Panc1 (cell line): ENCODE results near the gene WRAP73.

ENCODE experiments used
- POLR2AphosphoS5 ChIP-seq: IDR thresholded peaks from 2 replicates; pipeline ENCODE4 v1.6.1; 2012; ENCODE audit warnings: mild to moderate bottlenecking, low read depth, low read length, moderate library complexity
- TF ChIP-seq, protein P1 (sequence below): fragments of 450-650 bp; IDR thresholded peaks from 2 replicates; pipeline ENCODE4 v1.5.1; 2017; ENCODE audit warnings: mild to moderate bottlenecking
- TF ChIP-seq, protein P2 (sequence below), 2 experiments: IDR thresholded peaks; 2 replicates each; pipeline ENCODE4 v1.6.1; 2011 to 2012; ENCODE audit warnings: low read depth in 2 of 2, control low read depth in 1 of 2, low read length in 1 of 2, mild to moderate bottlenecking in 1 of 2, moderate library complexity in 1 of 2; ENCODE audit not compliant: insufficient read depth in 1 of 2

DNA sequence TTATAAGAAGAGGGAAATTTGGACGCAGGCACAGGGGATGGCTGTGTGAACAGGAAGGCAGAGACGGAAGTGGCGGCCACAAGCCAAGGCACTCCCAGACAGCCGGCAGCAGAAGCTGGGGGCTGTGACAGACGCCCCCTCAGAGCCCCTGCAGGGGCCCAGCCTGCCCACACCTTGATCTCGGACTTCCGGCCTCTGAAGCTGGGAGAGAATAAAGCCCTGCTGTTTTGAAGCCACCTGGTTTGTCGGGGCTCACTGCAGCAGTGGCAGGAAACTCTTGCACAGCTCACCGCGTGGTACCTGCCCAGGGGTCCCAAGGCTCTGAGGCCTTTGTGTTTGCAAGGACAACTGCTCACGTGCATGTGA, 52.3 kb downstream of the WRAP73 start:
- TF ChIP-seq, protein P1, sequence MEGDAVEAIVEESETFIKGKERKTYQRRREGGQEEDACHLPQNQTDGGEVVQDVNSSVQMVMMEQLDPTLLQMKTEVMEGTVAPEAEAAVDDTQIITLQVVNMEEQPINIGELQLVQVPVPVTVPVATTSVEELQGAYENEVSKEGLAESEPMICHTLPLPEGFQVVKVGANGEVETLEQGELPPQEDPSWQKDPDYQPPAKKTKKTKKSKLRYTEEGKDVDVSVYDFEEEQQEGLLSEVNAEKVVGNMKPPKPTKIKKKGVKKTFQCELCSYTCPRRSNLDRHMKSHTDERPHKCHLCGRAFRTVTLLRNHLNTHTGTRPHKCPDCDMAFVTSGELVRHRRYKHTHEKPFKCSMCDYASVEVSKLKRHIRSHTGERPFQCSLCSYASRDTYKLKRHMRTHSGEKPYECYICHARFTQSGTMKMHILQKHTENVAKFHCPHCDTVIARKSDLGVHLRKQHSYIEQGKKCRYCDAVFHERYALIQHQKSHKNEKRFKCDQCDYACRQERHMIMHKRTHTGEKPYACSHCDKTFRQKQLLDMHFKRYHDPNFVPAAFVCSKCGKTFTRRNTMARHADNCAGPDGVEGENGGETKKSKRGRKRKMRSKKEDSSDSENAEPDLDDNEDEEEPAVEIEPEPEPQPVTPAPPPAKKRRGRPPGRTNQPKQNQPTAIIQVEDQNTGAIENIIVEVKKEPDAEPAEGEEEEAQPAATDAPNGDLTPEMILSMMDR: no peak
- TF ChIP-seq POLR2AphosphoS5: no peak
- TF ChIP-seq, protein P2, sequence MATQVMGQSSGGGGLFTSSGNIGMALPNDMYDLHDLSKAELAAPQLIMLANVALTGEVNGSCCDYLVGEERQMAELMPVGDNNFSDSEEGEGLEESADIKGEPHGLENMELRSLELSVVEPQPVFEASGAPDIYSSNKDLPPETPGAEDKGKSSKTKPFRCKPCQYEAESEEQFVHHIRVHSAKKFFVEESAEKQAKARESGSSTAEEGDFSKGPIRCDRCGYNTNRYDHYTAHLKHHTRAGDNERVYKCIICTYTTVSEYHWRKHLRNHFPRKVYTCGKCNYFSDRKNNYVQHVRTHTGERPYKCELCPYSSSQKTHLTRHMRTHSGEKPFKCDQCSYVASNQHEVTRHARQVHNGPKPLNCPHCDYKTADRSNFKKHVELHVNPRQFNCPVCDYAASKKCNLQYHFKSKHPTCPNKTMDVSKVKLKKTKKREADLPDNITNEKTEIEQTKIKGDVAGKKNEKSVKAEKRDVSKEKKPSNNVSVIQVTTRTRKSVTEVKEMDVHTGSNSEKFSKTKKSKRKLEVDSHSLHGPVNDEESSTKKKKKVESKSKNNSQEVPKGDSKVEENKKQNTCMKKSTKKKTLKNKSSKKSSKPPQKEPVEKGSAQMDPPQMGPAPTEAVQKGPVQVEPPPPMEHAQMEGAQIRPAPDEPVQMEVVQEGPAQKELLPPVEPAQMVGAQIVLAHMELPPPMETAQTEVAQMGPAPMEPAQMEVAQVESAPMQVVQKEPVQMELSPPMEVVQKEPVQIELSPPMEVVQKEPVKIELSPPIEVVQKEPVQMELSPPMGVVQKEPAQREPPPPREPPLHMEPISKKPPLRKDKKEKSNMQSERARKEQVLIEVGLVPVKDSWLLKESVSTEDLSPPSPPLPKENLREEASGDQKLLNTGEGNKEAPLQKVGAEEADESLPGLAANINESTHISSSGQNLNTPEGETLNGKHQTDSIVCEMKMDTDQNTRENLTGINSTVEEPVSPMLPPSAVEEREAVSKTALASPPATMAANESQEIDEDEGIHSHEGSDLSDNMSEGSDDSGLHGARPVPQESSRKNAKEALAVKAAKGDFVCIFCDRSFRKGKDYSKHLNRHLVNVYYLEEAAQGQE (IDR thresholded peaks at IDR 0.05; ENCODE audit: insufficient read depth in 1 of 2, low read depth in 2 of 2, low read length in 1 of 2): no peak
